Endothelial cell of umbilical vein (primary cell): ENCODE measurements around the gene TNS2. TPM values are rescaled to one million over a fixed set of nuclear protein-coding genes. Genes with fewer than 3 reads are reported as not detected.
"Not testable (repeated sequence)": the region's sequence is repeated elsewhere in the genome, so short reads cannot be mapped to it uniquely, and the experiment has no call there.

Experiments used
- BruUV-seq: library from RNA; stranded (reverse); fragments of 400-500 nt; replicated peaks from 2 replicates; lab custom pipeline; 2021; lab: Mats Ljungman, UMichigan
- CTCF ChIA-PET: fragments of 300-600, 350-600 bp; sonication (Branson Sonifier 250); formaldehyde crosslinking; loops from one replicate; lab custom pipeline; 2021; ENCODE audit warnings: antibody characterized with exemption, inconsistent platforms; lab: Charles Lee
- POLR2A ChIA-PET: fragments of 300-600, 350-600 bp; sonication (Branson Sonifier 250); formaldehyde crosslinking; loops from one replicate; lab custom pipeline; 2021; ENCODE audit warnings: antibody characterized with exemption, inconsistent platforms; lab: Charles Lee
- DNase-seq: peaks from one replicate; pipeline ENCODE4 v3.0.0-alpha.2; 2011; ENCODE audit warnings: low read depth, low spot score
- FAIRE-seq: peaks from 2 replicates; lab custom pipeline; 2011; peaks lifted over from hg19 to GRCh38; lab: Jason Lieb, UNC
- H2AFZ ChIP-seq: 2 replicates; pipeline ENCODE4 v1.6.0; 2012; ENCODE audit warnings: low read depth, low read length, control low read depth, inconsistent platforms
- H3K27ac ChIP-seq: 2 replicates; pipeline ENCODE4 v1.5.1; 2011; ENCODE audit warnings: low read depth, mild to moderate bottlenecking, control low read depth, low read length, moderate library complexity; ENCODE audit not compliant: insufficient read depth
- H3K27me3 ChIP-seq, 2 experiments: 2 replicates each; pipeline versions ENCODE4 v1.6.0 to v1.6.1; 2011; ENCODE audit warnings: low read length in 2 of 2, mixed read lengths in 1 of 2; ENCODE audit not compliant: control insufficient read depth in 2 of 2, insufficient read depth in 2 of 2
- H3K36me3 ChIP-seq, 2 experiments: 2 replicates in 1 of 2; 3 replicates in 1 of 2; pipeline ENCODE4 v1.5.1; 2011; ENCODE audit warnings: low read length in 2 of 2, mild to moderate bottlenecking in 1 of 2, moderate library complexity in 1 of 2; ENCODE audit not compliant: control insufficient read depth in 2 of 2, insufficient read depth in 2 of 2; ENCODE audit errors: extremely low read depth in 1 of 2
- H3K4me1 ChIP-seq: 3 replicates; pipeline ENCODE4 v1.5.1; 2011; ENCODE audit warnings: mild to moderate bottlenecking, low read length; ENCODE audit not compliant: control insufficient read depth, insufficient read depth; ENCODE audit errors: extremely low read depth
- H3K4me2 ChIP-seq: 2 replicates; pipeline ENCODE4 v1.6.1; 2011; ENCODE audit warnings: low read length, control low read depth, mixed read lengths; ENCODE audit not compliant: insufficient read depth
- H3K4me3 ChIP-seq, 3 experiments: fragments of 200-600 bp in 1 of 3; sonication (generic), shearing (Covaris generic) in 1 of 3; replicated peaks in 1 of 3; 2 replicates each; pipeline ENCODE4 v1.5.1; 2011 to 2016; ENCODE audit warnings: control low read depth in 3 of 3, low read length in 3 of 3, mild to moderate bottlenecking in 2 of 3, inconsistent platforms in 1 of 3, low read depth in 1 of 3, moderate library complexity in 1 of 3; ENCODE audit not compliant: insufficient read depth in 1 of 3
- H3K79me2 ChIP-seq: 2 replicates; pipeline ENCODE4 v1.6.0; 2012; ENCODE audit warnings: low read length, inconsistent platforms; ENCODE audit not compliant: control insufficient read depth, insufficient read depth
- H3K9ac ChIP-seq: replicated peaks from 2 replicates; pipeline ENCODE3; 2011; ENCODE audit warnings: low read length, control low read depth; ENCODE audit not compliant: insufficient read depth; ENCODE audit errors: extremely low read depth
- H3K9me1 ChIP-seq: replicated peaks from 3 replicates; pipeline ENCODE4 v1.6.0; 2011; ENCODE audit warnings: mild to moderate bottlenecking, low read length; ENCODE audit not compliant: control insufficient read depth, insufficient read depth; ENCODE audit errors: extremely low read depth
- H3K9me3 ChIP-seq: replicated peaks from 2 replicates; pipeline ENCODE4 v1.5.1; 2012; ENCODE audit warnings: low read length, inconsistent platforms; ENCODE audit not compliant: control insufficient read depth, insufficient read depth
- H4K20me1 ChIP-seq: replicated peaks from 2 replicates; pipeline ENCODE3; 2011; ENCODE audit warnings: mild to moderate bottlenecking, low read length; ENCODE audit not compliant: control insufficient read depth, insufficient read depth; ENCODE audit errors: extremely low read depth
- EZH2 ChIP-seq: IDR thresholded peaks from 2 replicates; pipeline ENCODE4 v1.6.1; 2012; ENCODE audit warnings: borderline replicate concordance, low read depth, mild to moderate bottlenecking, moderate library complexity, low read length, inconsistent platforms; ENCODE audit not compliant: severe bottlenecking
- FOS ChIP-seq: IDR thresholded peaks from 2 replicates; pipeline ENCODE4 v1.6.1; 2011; ENCODE audit warnings: mild to moderate bottlenecking, low read length, moderate library complexity, borderline replicate concordance; ENCODE audit not compliant: insufficient read depth
- GATA2 ChIP-seq: IDR thresholded peaks from 2 replicates; pipeline ENCODE4 v1.7.0; 2011; ENCODE audit warnings: low read depth, mild to moderate bottlenecking, moderate library complexity, mixed read lengths, low read length; ENCODE audit not compliant: insufficient read length, insufficient read depth
- JUN ChIP-seq: IDR thresholded peaks from 2 replicates; pipeline ENCODE4 v1.6.1; 2011; ENCODE audit warnings: borderline replicate concordance, low read depth; ENCODE audit not compliant: insufficient read length, insufficient read depth
- dilution Hi-C: fragments of 300-500 bp; cut with MboI; formaldehyde crosslinking; loops from one replicate; pipeline ENCODE4 v1.15.0; 2019; ENCODE audit warnings: low sequenced_read_pairs; ENCODE audit not compliant: extremely low pct_ligation_motif_present
- intact Hi-C: fragments of 100-400 bp; cut with micrococcal nuclease; formaldehyde crosslinking; loops from one replicate; pipeline ENCODE4 v1.10.0; 2022
- polyA plus RNA-seq, 4 experiments: library from polyadenylated mRNA; depleted of rRNA in 3 of 4; stranded (reverse) in 3 of 4; unstranded in 1 of 4; fragments of >200 nt; gene quantifications; 2 replicates each; pipeline versions ENCODE4 v1.2.1 to v1.2.3, GENCODE V29; 2011 to 2012; ENCODE audit warnings: missing spikeins in 1 of 4
- total RNA-seq: library from RNA; stranded (reverse); gene quantifications from 2 replicates; pipeline ENCODE4 v1.2.3, GENCODE V29; 2021
- TF ChIP-seq, protein P1 (sequence below), 2 donors: IDR thresholded peaks; 1 replicate in 1 of 2; 2 replicates in 1 of 2; pipeline ENCODE4 v1.5.1; 2011; ENCODE audit warnings: low read length in 2 of 2, mild to moderate bottlenecking in 2 of 2, moderate library complexity in 2 of 2, control low read depth in 1 of 2, inconsistent platforms in 1 of 2, low read depth in 1 of 2; ENCODE audit not compliant: insufficient read depth in 1 of 2; ENCODE audit errors: extremely low read depth in 1 of 2

The TNS2 gene
- total and polyA plus RNA-seq, 2 donors (not counting 3 experiments of a cell fraction or from before 2014, with no cell fraction given) = 84.5 to 106 TPM

DNA sequence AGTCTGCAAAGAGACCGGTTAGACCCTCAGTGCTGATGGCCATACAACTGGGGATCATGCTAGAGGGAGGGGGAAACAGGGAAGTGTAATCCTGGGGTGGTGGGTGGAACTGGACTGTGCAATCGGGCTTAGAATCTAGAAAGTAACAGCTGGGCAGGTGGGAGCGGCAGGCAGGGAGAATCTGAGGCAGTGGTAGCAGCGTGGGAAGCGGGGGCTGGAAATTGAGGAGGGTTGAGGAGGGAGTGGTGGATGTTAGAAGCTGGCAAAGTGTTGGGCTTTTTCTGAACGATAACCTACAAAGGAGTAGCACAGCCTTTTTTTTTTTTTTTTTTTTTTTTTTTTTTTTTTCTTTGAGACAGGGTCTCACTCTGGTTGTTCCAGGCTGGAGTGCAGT is 44.5 kb downstream of the TNS2 start:
- intact Hi-C loops (no loop called here), dilution Hi-C loops (no loop called here)
- ChIA-PET POLR2A (interaction anchor here (0.6 to 0.7 kb wide), 2 partner anchors 16 to 1028 kb away, joined by 3 to 8 read pairs; no protein-coding TSS in a partner anchor), CTCF (interaction anchor here (2.8 kb wide), 1 partner anchor 29 kb away, joined by 21 read pairs; no protein-coding TSS in a partner anchor)
- Histone ChIP-seq H3K4me1 (peaks cover 27% of the 10 kb centered on the region), H3K27ac (no peak overlapping the region), H3K4me2 (no peak overlapping the region), H3K79me2 (no peaks in the 10 kb centered on the region), H4K20me1 (no peaks in the 10 kb centered on the region), H3K27me3 (peaks cover 0 to 2% of the 10 kb centered on the region in 2 experiments), H3K9ac (no peak overlapping the region), H2AFZ (no peak overlapping the region), H3K9me1 (no peaks in the 10 kb centered on the region), H3K4me3 (no peak overlapping the region), H3K36me3 (no peaks in the 10 kb centered on the region), H3K9me3 (no peaks in the 10 kb centered on the region)
- FAIRE-seq (no peak), DNase-seq (no peak)
- no peak for TF ChIP-seq EZH2
- TF ChIP-seq GATA2 = no peak
- no peak for TF ChIP-seq FOS
- TF ChIP-seq, protein P1, sequence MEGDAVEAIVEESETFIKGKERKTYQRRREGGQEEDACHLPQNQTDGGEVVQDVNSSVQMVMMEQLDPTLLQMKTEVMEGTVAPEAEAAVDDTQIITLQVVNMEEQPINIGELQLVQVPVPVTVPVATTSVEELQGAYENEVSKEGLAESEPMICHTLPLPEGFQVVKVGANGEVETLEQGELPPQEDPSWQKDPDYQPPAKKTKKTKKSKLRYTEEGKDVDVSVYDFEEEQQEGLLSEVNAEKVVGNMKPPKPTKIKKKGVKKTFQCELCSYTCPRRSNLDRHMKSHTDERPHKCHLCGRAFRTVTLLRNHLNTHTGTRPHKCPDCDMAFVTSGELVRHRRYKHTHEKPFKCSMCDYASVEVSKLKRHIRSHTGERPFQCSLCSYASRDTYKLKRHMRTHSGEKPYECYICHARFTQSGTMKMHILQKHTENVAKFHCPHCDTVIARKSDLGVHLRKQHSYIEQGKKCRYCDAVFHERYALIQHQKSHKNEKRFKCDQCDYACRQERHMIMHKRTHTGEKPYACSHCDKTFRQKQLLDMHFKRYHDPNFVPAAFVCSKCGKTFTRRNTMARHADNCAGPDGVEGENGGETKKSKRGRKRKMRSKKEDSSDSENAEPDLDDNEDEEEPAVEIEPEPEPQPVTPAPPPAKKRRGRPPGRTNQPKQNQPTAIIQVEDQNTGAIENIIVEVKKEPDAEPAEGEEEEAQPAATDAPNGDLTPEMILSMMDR (IDR thresholded peaks at IDR 0.05; ENCODE audit: extremely low read depth in 1 of 2, insufficient read depth in 1 of 2, low read depth in 1 of 2, low read length in 2 of 2) = no peak
- TF ChIP-seq JUN = no peak
- BruUV-seq = no TSS peak

DNA sequence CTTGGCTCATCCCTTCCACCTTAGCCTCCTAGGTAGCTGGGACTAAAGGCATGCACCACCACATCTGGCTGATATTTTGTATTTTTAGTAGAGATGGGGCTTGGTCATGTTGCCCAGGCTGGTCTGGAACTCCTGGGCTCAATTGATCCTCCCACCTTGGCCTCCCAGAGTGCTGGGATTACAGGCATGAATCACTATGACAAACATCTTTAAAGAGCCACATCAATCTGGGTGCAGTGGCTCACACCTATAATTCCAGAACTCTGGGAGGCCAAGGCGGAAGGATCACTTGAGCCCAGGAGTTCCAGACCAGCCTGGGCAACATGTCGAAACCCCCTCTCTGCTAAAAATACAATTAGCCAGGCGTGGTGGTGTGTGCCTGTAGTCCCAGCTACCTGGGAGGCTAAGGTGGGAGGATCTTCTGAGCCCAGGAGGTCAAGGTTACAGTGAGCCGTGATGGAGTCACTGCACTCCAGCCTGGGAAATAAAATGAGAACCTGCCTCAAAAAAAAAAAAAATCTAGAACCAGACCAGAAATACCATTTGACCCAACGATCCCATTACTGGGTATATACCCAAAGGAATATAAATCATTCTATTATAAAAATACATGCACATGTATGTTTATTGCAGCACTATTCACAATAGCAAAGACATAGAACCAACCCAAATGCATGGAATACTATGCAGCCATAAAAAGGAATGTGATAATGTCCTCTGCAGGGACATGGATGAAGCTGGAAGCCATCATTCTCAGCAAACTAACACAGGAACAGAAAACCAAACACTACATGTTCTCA is 45.1 kb downstream of the TNS2 start:
- CTCF ChIA-PET = interaction anchor here (1.0 to 10.8 kb wide), 2 partner anchors 28 to 102 kb away, joined by 3 to 463 read pairs; no protein-coding TSS in a partner anchor
- H3K9me1 ChIP-seq, H3K27me3 ChIP-seq, H3K9me3 ChIP-seq, H3K36me3 ChIP-seq, H3K4me2 ChIP-seq, BruUV-seq, DNase-seq, H4K20me1 ChIP-seq, dilution Hi-C loops, FAIRE-seq, H3K4me3 ChIP-seq, H2AFZ ChIP-seq, H3K27ac ChIP-seq, H3K79me2 ChIP-seq, H3K9ac ChIP-seq, POLR2A ChIA-PET: not testable (repeated sequence)
- H3K4me1 ChIP-seq = peaks cover 27% of the 10 kb centered on the region
- intact Hi-C loops = loop anchor here (5.0 kb wide), 1 partner anchor 43 kb away; the partner anchor contains the start of gene TNS2

DNA sequence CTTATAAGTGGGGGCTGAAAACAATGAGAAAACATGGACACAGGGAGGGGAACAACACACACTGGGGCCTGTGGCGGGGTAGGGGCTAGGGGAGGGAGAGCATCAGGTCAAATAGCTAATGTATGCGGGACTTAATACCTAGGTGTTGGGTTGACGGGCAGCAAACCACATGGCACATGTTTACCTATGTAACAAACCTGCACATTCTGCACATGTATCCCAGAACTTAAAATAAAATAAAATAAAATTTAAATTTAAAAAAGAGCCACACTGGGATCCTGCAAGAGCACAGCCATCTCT is 45.7 kb downstream of the TNS2 start:
- H3K9me3 ChIP-seq, dilution Hi-C loops, H2AFZ ChIP-seq, H3K9me1 ChIP-seq, H3K9ac ChIP-seq, POLR2A ChIA-PET, H3K4me3 ChIP-seq, H3K27me3 ChIP-seq, H3K36me3 ChIP-seq, FAIRE-seq, H4K20me1 ChIP-seq, H3K4me2 ChIP-seq, DNase-seq, H3K79me2 ChIP-seq, BruUV-seq, H3K27ac ChIP-seq: not testable (repeated sequence)
- peaks cover 27% of the 10 kb centered on the region for H3K4me1 ChIP-seq
- intact Hi-C loops = loop anchor here (5.0 kb wide), 1 partner anchor 43 kb away; the partner anchor contains the start of gene TNS2
- CTCF ChIA-PET = interaction anchor here (1.0 to 10.8 kb wide), 3 partner anchors 9 to 102 kb away, joined by 3 to 463 read pairs (median 4); no protein-coding TSS in a partner anchor
